K562 (cell line): ENCODE measurements around the gene B4GALT7.
A peak's percentile ranks its signal among the peaks of the same experiment; 100 is the strongest.

Experiments
- CTCF ChIP-seq, 3 experiments: IDR thresholded peaks in 2 of 3; conservative IDR thresholded peaks in 1 of 3; 2 replicates each; pipeline ENCODE4 v1.5.1; 2011 to 2012; ENCODE audit warnings: low read length in 3 of 3, mild to moderate bottlenecking in 3 of 3, control low read depth in 2 of 3, improper control_type of control experiment in 1 of 3, inconsistent platforms in 1 of 3, low read depth in 1 of 3, mixed read lengths in 1 of 3, moderate library complexity in 1 of 3; ENCODE audit not compliant: insufficient read depth in 2 of 3
- EZH2 ChIP-seq: IDR thresholded peaks from 2 replicates; pipeline ENCODE4 v1.6.1; 2012; ENCODE audit warnings: low read depth, mild to moderate bottlenecking, inconsistent platforms, low read length, borderline replicate concordance
- FOS ChIP-seq: IDR thresholded peaks from 3 replicates; pipeline ENCODE4 v1.6.1; 2011; ENCODE audit not compliant: insufficient read length; ENCODE audit errors: extremely low read depth
- RAD21 ChIP-seq, 2 experiments: fragments of 250-450 bp in 1 of 2; fragments of 450-650 bp in 1 of 2; sonication (Bioruptor Pico) in 1 of 2; formaldehyde crosslinking in 1 of 2; IDR thresholded peaks in 1 of 2; conservative IDR thresholded peaks in 1 of 2; 2 replicates each; pipeline versions ENCODE4 v1.4.0 to v1.8.0; 2020 to 2022; ENCODE audit warnings: mild to moderate bottlenecking in 2 of 2, moderate library complexity in 1 of 2
- SETDB1 ChIP-seq: IDR thresholded peaks from one replicate; pipeline ENCODE4 v1.6.1; 2012; ENCODE audit warnings: low read length, control low read depth, inconsistent platforms
- TAF1 ChIP-seq: IDR thresholded peaks from 2 replicates; pipeline ENCODE4 v1.6.1; 2011; ENCODE audit warnings: mild to moderate bottlenecking, low read length, moderate library complexity; ENCODE audit not compliant: insufficient read depth, control insufficient read depth, severe bottlenecking; ENCODE audit errors: extremely low read depth
- ZNF354B ChIP-seq: fragments of 250-450 bp; sonication (Bioruptor Pico); IDR thresholded peaks from 2 replicates; pipeline ENCODE4 v1.4.0; 2020
- TF ChIP-seq, protein P1 (sequence below): sonication (generic); formaldehyde crosslinking; IDR thresholded peaks from 2 replicates; pipeline ENCODE4 v1.8.1; 2022; ENCODE audit warnings: missing genetic modification reagents

GRCh38 chr5:177607452-177608192 is 7.7 kb downstream of the B4GALT7 start:
- TF ChIP-seq CTCF (IDR thresholded peaks at IDR 0.05 in 2 of 3, conservative IDR thresholded peaks at IDR 0.05 in 1 of 3; ENCODE audit: insufficient read depth in 2 of 3, low read depth in 1 of 3, low read length in 3 of 3) (peak; percentile 83 to 91 (median 87)), ZNF354B (no peak), SETDB1 (no peak), FOS (no peak), TAF1 (no peak), EZH2 (no peak), RAD21 (CRISPR knock-in tag; conservative IDR thresholded peaks at IDR 0.05 in 1 of 2, IDR thresholded peaks at IDR 0.05 in 1 of 2) (peak; percentile 66 to 89)
- TF ChIP-seq, protein P1, sequence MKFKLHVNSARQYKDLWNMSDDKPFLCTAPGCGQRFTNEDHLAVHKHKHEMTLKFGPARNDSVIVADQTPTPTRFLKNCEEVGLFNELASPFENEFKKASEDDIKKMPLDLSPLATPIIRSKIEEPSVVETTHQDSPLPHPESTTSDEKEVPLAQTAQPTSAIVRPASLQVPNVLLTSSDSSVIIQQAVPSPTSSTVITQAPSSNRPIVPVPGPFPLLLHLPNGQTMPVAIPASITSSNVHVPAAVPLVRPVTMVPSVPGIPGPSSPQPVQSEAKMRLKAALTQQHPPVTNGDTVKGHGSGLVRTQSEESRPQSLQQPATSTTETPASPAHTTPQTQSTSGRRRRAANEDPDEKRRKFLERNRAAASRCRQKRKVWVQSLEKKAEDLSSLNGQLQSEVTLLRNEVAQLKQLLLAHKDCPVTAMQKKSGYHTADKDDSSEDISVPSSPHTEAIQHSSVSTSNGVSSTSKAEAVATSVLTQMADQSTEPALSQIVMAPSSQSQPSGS (CRISPR knock-in tag) = no peak
